CD4-positive, alpha-beta T cell treated with Interferon gamma for 1 hour (primary cell): ENCODE measurements around the gene EGLN3.
"Not testable (repeated sequence)": the region's sequence is repeated elsewhere in the genome, so short reads cannot be mapped to it uniquely, and the experiment has no call there.

Source experiments
- DNase-seq: peaks from one replicate; pipeline ENCODE4 v3.0.0-alpha.2; 2020

The EGLN3 gene

GRCh38 chr14:33934043-33934750 is 16.7 kb downstream of the EGLN3 start:
- DNase-seq = no peak

GRCh38 chr14:33933386-33933933 is 17.4 kb downstream of the EGLN3 start:
- no peak for DNase-seq

GRCh38 chr14:33932576-33933345 is 18.1 kb downstream of the EGLN3 start:
- no peak for DNase-seq

GRCh38 chr14:33932033-33932432 is 18.8 kb downstream of the EGLN3 start:
- no peak for DNase-seq

- no peak for DNase-seq
Observed at GRCh38 chr14:33931461-33931860, 19.4 kb downstream of the EGLN3 start.

GRCh38 chr14:33930439-33930838 is 20.4 kb downstream of the EGLN3 start:
- DNase-seq = no peak

- no peak for DNase-seq
Observed at GRCh38 chr14:33929799-33930408, 21.0 kb downstream of the EGLN3 start.

GRCh38 chr14:33928895-33929294 is 22.0 kb downstream of the EGLN3 start:
- DNase-seq = no peak

- no peak for DNase-seq
Observed at GRCh38 chr14:33927944-33928343, 22.9 kb downstream of the EGLN3 start.

GRCh38 chr14:33926967-33927366 is 23.9 kb downstream of the EGLN3 start:
- not testable (repeated sequence) for DNase-seq

- DNase-seq = no peak
Observed at GRCh38 chr14:33925946-33926345, 24.9 kb downstream of the EGLN3 start.

GRCh38 chr14:33925235-33925634 is 25.6 kb downstream of the EGLN3 start:
- no peak for DNase-seq

GRCh38 chr14:33924566-33925100 is 26.2 kb downstream of the EGLN3 start:
- DNase-seq = no peak

- DNase-seq = no peak
Observed at GRCh38 chr14:33922125-33922524, 28.7 kb downstream of the EGLN3 start.

- DNase-seq = no peak
Observed at GRCh38 chr14:33918256-33918655, 32.6 kb downstream of the EGLN3 start.

GRCh38 chr14:33917661-33918060 is 33.2 kb downstream of the EGLN3 start:
- no peak for DNase-seq

- no peak for DNase-seq
Observed at GRCh38 chr14:33916663-33917565, 34.0 kb downstream of the EGLN3 start.

- no peak for DNase-seq
Observed at GRCh38 chr14:33915682-33916081, 35.2 kb downstream of the EGLN3 start.

GRCh38 chr14:33914676-33915516 is 36.0 kb downstream of the EGLN3 start:
- DNase-seq = no peak

- DNase-seq = no peak
Observed at GRCh38 chr14:33911046-33911445, 39.8 kb downstream of the EGLN3 start.

GRCh38 chr14:33910435-33910834 is 40.4 kb downstream of the EGLN3 start:
- no peak for DNase-seq
